Hippocampal formation (tissue), 2 donors: ENCODE data around the gene ERAL1.
"Not testable (repeated sequence)": the region's sequence is repeated elsewhere in the genome, so short reads cannot be mapped to it uniquely, and the experiment has no call there.

ENCODE experiments used
- DNase-seq, 2 donors: peaks; one replicate each; lab custom pipeline; 2025; lab: John Stamatoyannopoulos, UW

The ERAL1 gene

DNA sequence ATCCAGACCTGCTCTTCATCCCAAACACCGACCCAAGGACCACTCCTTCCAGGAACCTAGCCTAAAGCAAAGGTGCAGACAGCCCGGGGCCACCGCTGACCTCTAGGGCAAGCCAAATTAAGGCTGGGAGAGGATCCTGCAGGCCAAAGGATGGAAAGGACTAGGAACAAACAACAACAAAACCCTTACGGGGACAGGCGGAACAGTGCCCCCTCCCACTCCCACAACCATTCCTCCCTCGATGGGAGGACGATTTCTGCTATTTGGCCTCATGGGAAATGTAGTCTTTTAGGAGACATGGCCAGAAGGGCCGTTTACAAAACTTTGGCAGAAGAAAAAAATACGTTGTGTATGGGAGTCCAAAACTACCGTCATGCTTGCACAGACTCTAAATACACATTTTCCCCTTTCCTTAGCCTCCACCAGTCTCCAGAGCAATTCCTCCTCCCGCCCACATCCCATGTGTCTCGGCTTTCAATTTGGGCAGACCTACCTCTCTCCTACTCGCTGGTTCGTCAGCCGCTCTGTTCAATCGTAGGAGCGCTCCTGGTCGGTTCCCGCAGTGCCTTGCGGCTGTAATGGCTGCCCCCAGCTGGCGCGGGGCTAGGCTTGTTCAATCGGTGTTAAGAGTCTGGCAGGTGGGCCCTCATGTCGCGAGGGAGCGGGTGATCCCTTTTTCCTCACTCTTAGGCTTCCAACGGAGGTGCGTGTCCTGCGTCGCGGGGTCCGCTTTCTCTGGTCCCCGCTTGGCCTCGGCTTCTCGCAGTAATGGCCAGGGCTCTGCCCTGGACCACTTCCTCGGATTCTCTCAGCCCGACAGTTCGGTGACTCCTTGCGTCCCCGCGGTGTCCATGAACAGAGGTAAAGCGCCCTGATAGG is at the start of gene ERAL1:
ERAL1 (plus strand) TSS at position 560 of the 879 bp plus-strand sequence; CDS start at position 579, 19 bp downstream.
- peak; percentile 82 to 85 for DNase-seq

DNA sequence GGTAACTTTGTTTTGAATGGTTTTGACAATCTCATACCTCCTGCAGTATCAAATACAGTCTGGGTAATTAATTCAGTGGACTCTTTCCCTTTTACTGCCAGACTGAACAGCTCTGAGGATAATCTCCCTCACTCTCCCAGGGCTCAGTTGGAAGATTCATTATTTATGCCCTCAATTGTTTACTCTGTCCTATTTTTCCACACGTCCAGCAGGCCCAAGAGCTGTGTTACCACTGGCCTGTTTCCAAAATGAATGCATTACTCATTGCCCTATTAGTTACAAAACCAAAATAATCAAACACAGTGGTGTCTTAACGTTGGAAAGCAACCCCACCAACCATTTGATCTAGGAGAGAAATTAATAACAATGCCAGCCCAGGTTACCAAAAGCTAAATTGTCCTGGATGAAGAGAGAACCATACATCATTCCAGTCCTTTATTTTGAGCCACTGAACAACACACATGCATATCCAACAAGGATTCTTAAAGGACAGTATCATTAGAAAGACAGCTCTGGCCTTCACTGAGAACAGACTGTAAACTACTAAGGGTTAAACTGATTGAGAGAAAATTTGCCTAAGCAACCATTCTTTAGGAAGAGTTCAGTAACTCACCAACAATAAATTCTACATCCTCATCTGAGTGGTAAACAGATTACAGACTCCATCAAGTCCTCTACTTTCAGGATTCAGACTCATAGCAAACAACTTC is 46.7 kb upstream of the ERAL1 start:
- peak in 1 of 2 donors; percentile 22 for DNase-seq

DNA sequence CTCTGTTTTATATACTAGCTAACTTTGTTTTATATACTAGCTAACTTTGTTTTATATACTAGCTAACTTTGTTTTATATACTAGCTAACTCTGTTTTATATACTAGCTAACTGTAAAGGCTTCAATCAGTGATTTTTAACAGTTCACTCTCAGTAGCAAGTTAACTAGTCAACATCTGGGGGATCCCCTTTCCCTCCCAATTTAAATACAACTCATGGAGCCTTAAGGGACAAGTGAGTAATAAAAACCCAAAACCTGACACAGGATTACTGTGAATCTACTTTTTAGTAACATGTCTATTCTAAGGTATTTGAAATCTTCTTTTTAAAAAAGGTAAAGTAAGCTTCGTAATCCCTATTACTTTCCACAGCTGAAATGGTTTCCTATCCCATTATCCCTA is 44.4 kb upstream of the ERAL1 start:
- DNase-seq: no peak

DNA sequence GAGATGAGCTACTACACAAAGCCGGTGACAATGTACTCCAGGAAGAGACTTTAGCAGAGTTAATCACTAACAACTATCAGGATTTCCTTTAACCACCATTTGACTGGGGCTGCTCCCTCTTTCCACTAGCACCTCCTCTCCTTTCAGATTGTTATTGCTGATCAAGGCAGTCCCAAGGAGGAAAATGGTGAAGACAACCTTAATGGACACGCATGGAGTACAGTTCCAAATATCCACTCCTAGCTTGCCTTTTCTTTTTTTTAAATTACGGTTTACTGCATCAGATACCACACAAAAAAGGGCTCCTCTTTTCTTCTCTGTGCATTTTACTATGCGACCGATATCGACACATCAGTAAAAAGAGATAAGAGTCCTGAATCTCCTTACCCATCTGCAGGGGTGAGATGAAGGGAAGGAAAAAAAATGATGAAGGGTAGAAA is 43.1 kb upstream of the ERAL1 start:
- peak in 1 of 2 donors; percentile 13 for DNase-seq

DNA sequence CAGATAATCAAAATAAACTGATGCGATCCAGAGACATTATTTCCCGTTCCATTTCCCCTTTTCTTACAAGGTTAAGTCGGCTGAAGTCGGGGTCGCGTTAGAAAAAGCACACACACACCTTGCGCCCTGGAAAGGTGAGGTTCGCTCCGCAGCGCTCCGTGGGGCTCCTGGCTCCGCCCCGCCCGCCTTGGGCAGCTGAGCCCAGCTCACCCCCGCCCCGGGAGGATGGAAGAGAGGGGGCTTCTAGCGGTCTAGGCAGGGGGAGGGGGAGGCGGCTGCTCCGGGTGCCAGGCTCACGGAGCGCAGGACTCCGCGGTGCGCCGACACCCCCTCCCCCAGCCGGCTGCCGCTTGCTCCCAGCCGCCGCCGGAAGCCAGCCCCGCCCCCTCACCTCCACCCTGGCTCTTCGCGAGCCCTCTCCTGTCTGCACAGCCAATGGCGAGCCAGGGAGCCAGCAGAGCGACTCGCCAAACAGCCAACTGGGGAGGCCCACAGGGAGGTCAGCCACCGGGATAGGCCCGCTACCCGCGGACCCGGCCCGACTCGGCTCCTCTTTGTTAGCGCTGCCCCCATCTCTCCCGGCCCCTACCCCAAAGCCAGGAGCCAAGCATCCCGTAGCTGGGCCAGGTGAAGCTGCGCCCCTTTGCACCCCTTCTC is 42.6 kb upstream of the ERAL1 start:
- peak; percentile 96 to 98 for DNase-seq

GRCh38 chr17:28812748-28813377 is 42.0 kb upstream of the ERAL1 start:
- no peak for DNase-seq

GRCh38 chr17:28816540-28816939 is 38.3 kb upstream of the ERAL1 start:
- no peak for DNase-seq

GRCh38 chr17:28818819-28819221 is 36.0 kb upstream of the ERAL1 start:
- peak in 1 of 2 donors; percentile 3 for DNase-seq

- DNase-seq: no peak
Measured at GRCh38 chr17:28819582-28819981, 35.2 kb upstream of the ERAL1 start.

GRCh38 chr17:28827672-28828071 is 27.1 kb upstream of the ERAL1 start:
- DNase-seq: no peak

DNA sequence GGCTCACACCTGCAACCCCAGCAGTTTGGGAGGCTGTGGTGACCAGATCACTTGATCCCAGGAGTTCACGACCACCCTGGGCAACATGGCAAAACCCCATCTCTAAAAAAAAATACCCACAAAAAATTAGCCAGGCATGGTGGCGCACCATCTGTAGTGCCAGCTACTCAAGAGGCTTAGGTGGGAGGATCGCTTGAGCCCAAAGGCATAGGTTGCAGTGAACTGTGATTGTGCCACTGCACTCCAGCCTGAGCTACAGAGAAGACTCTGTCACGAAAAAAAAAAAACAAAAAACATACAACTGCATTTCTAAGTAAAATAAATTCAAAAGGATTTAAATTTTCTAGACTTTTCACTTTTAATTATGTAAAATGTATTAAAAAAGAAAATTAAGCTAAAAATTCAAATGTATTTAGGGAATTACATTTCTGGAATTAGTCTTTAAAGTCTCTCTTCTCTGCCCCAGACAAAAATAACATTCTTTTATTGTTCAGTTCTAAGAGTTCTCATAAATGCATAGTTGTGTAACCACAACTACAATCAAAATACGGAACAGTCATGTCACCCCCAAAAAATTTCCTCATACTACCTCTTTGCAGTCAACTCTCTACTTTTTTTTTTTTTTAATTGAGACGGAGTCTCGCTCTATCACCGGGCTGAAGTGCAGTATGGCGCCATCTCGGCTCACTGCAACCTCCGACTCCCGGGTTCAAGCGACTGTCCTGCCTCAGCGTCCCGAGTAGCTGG is 26.3 kb upstream of the ERAL1 start:
- DNase-seq: no peak

GRCh38 chr17:28834420-28834819 is 20.4 kb upstream of the ERAL1 start:
- no peak for DNase-seq

DNA sequence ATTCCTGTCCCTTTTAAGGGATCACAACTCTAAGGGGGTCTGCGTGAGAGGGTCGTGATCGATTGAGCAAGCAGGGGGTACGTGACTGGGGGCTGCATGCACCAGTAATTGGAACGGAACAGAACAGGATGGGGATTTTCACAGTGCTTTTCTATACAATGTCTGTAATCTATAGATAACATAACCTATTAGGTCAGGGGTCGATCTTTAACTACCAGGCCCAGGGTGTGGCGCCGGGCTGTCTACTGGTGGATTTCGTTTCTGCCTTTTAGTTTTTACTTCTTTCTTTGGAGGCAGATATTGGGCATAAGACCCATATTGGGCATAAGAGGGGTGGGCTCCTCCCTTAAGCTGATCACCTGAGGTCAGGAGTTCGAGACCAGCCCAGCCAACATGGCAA is 18.3 kb upstream of the ERAL1 start:
- DNase-seq: not testable (repeated sequence)

GRCh38 chr17:28839221-28839620 is 15.6 kb upstream of the ERAL1 start:
- DNase-seq: no peak

DNA sequence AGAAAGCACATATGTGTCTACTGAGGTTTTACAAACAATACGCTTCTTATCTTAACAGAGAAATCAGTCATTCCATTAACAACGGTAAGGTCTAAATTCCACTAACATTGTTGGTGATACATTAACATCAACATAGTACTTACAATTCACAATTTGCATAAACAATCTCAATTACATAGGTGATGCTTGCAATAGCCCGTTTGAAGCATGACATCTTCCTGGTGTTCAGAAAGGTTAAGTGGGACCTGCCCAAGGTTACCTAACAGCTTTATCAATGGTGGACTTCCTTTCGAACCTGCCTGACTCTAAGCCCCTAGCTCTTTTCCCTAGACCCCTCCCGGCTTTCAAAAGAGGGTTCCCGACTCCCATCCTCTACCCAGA is 12.9 kb upstream of the ERAL1 start:
- DNase-seq: no peak

DNA sequence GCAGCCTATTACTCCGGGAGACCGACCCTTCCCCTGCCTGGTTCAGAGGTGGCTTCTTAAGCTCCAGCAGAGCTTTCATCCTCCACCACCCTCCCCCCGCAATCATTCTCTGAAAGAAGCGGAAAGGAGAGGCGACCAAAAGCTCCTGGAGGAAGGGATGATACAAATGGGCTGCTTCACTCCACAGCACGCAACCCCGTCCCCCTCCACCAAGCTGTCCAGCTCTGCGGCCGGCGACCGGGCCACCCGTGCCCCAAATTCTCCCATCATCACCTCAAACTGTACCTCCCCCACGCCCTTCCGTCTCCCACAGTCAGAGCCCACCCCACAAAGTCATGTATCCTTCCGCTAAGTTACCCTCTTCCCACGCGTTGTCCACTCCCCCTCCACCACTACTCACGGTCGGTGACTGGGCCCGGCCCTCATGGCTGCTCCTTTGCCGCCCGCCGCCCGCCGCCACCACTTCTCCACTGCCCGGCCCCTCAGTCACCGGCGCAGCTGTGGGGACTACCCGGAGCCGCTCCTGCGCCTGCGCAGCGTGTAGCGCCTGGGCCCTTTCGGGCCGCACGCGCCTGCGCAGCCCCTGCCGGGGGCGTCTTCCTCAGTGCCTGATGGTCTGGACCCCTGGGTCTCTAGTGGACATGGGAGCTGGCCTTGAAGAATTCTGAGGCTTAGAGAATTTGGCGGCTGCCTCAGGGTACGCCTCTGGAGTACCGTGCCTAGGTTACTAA is 12.4 kb upstream of the ERAL1 start, which contains the start of gene FAM222B:
FAM222B (minus strand) TSS at position 509 of the 731 bp plus-strand sequence. CDS start 76,123 bp downstream, outside the sequence.
- peak; percentile 65 to 79 for DNase-seq

DNA sequence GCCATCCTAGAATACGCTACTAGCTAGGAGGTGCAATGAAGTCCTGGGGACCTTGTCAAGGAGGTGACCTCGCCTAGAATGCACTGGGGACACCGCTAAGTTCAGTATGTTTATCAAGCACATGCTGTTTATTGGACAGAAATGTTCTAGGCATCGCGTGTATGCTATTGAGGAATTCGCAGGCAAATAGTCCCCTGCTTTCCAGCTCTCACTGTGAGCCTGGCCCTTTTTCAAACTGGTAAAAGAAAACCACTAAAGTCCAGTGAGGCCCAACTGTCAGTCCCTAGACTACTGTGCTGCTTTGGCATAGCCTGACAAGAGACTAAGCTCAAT is 11.0 kb upstream of the ERAL1 start:
- no peak for DNase-seq

DNA sequence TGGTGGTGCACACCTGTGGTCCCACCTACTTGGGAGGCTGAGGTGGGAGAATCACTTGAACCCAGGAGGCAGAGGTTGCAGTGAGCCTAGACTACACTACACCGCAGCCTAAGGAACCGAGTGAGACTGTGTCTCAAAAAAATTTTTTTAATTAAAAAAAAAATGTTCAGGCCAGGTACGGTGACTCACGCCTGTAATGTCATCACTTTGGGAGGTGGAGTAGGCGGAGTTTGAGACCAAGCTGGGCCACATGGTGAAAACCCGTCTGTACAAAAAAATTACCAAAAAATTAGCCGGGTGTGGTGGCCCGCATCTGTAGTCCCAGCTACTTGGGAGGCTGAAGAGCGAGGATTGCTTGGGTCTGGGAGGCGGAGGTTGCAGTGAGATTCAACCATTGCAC is 8.6 kb upstream of the ERAL1 start:
- DNase-seq: no peak

- not testable (repeated sequence) for DNase-seq
Measured at GRCh38 chr17:28846699-28847098, 8.1 kb upstream of the ERAL1 start.

DNA sequence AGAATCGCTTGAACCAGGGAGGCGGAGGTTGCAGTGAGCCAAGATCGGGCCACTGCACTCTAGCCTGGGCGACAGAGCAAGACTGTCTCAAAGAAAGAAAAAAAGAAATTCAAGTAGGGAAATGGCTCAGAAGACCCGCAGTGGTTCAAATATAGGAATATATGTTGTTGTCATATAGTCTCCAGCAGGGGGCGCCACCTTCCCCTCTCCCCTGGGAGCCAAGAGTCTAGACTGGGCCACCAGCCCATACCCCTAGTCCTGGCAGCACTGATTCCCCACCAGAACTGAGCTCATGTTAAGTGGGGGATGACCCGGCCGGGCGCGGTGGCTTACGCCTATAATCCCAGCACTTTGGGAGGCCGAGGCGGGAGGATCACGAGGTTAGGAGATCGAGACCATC is 6.1 kb upstream of the ERAL1 start:
- DNase-seq: not testable (repeated sequence)

GRCh38 chr17:28849281-28849680 is 5.5 kb upstream of the ERAL1 start:
- DNase-seq: no peak
